HCT116 (cell line): ENCODE measurements around the gene BLOC1S3. TPM values are rescaled to one million over a fixed set of nuclear protein-coding genes. Genes with fewer than 3 reads are reported as not detected.
"Not testable (repeated sequence)": the region's sequence is repeated elsewhere in the genome, so short reads cannot be mapped to it uniquely, and the experiment has no call there.

Source experiments
- ATAC-seq: fragments of 200-7000 bp; cut with Tn5 transposase; 2 replicates; pipeline ENCODE4 v1.9.1; 2020; ENCODE audit warnings: mild to moderate bottlenecking, moderate library complexity
- BruUV-seq: library from RNA; stranded (reverse); fragments of 400-500 nt; replicated peaks from 2 replicates; lab custom pipeline; 2021; lab: Mats Ljungman, UMichigan
- CTCF ChIA-PET: fragments of 300-600 bp; sonication (Branson Sonifier 250); formaldehyde crosslinking; loops from one replicate; lab custom pipeline; 2021; ENCODE audit warnings: antibody characterized with exemption; lab: Charles Lee
- POLR2A ChIA-PET: fragments of 300-600, 350-600 bp; sonication (Branson Sonifier 250); formaldehyde crosslinking; loops from one replicate; lab custom pipeline; 2021; ENCODE audit warnings: antibody characterized with exemption; lab: Charles Lee
- RAD21 ChIA-PET, 2 experiments: fragments of 300-600 bp; sonication (Branson Sonifier 250); formaldehyde crosslinking; loops; one replicate each; lab custom pipeline; 2023; ENCODE audit warnings: low total read pairs in 2 of 2; ENCODE audit not compliant: uncharacterized antibody in 2 of 2, unreplicated experiment in 2 of 2, low non-redundant PET in 1 of 2; lab: Charles Lee
- DNase-seq: peaks from one replicate; pipeline ENCODE4 v3.0.0-alpha.2; 2010; ENCODE audit warnings: low read depth, low spot score
- H2AFZ ChIP-seq: fragments of 200-600 bp; shearing (Covaris generic), sonication (generic); 2 replicates; pipeline ENCODE4 v1.6.1; 2017; ENCODE audit warnings: low read depth, mixed run types, mixed read lengths, antibody characterized with exemption, low read length; ENCODE audit not compliant: poor library complexity, severe bottlenecking
- H3K27ac ChIP-seq: 2 replicates; pipeline ENCODE4 v1.5.1; 2012; ENCODE audit warnings: low read depth, low read length
- H3K27me3 ChIP-seq: fragments of 200-600 bp; sonication (generic); 2 replicates; pipeline ENCODE4 v1.6.1; 2016; ENCODE audit warnings: mixed run types, low read length, mixed read lengths; ENCODE audit not compliant: insufficient read depth
- H3K36me3 ChIP-seq, 2 experiments: fragments of 200-500 bp in 1 of 2; fragments of 200-600 bp in 1 of 2; sonication (Bioruptor generic) in 1 of 2; sonication (generic) in 1 of 2; 2 replicates each; pipeline versions ENCODE4 v1.5.1 to v1.6.1; 2014 to 2016; ENCODE audit warnings: low read length in 2 of 2, inconsistent platforms in 1 of 2, mixed read lengths in 1 of 2, mixed run types in 1 of 2; ENCODE audit not compliant: insufficient read depth in 2 of 2, control insufficient read depth in 1 of 2
- H3K4me1 ChIP-seq, 2 experiments: fragments of 200-600 bp in 1 of 2; sonication (generic) in 1 of 2; 2 replicates each; pipeline versions ENCODE4 v1.5.1 to v1.6.1; 2012 to 2017; ENCODE audit warnings: low read length in 2 of 2, inconsistent platforms in 1 of 2, mild to moderate bottlenecking in 1 of 2, mixed read lengths in 1 of 2, mixed run types in 1 of 2, moderate library complexity in 1 of 2; ENCODE audit not compliant: insufficient read depth in 2 of 2, control insufficient read depth in 1 of 2
- H3K4me2 ChIP-seq: fragments of 200-600 bp; sonication (generic); 2 replicates; pipeline ENCODE4 v1.6.1; 2017; ENCODE audit warnings: mixed run types, low read length, mixed read lengths
- H3K4me3 ChIP-seq, 2 experiments: fragments of 200-600 bp in 1 of 2; sonication (generic) in 1 of 2; replicated peaks in 1 of 2; 2 replicates each; pipeline ENCODE4 v1.5.1; 2011 to 2016; ENCODE audit warnings: low read length in 2 of 2, control low read depth in 1 of 2, low read depth in 1 of 2, mild to moderate bottlenecking in 1 of 2, mixed read lengths in 1 of 2, mixed run types in 1 of 2
- H3K79me2 ChIP-seq: fragments of 200-600 bp; sonication (generic); 2 replicates; pipeline ENCODE4 v1.6.1; 2017; ENCODE audit warnings: mild to moderate bottlenecking, mixed run types, low read length, moderate library complexity, mixed read lengths; ENCODE audit not compliant: insufficient read depth
- H3K9ac ChIP-seq: fragments of 200-600 bp; sonication (generic); 2 replicates; pipeline ENCODE4 v1.6.1; 2016; ENCODE audit warnings: low read length, mixed read lengths
- H3K9me2 ChIP-seq: fragments of 200-600 bp; sonication (generic), shearing (Covaris generic); 2 replicates; pipeline ENCODE4 v1.6.1; 2017; ENCODE audit warnings: mixed run types, mild to moderate bottlenecking, moderate library complexity; ENCODE audit not compliant: insufficient read depth
- H3K9me3 ChIP-seq, 2 experiments: fragments of 200-500 bp in 1 of 2; fragments of 200-600 bp in 1 of 2; sonication (Bioruptor generic) in 1 of 2; sonication (generic) in 1 of 2; 2 replicates each; pipeline ENCODE4 v1.6.1; 2014 to 2017; ENCODE audit warnings: low read length in 2 of 2, mixed read lengths in 2 of 2, inconsistent platforms in 1 of 2, low read depth in 1 of 2, mild to moderate bottlenecking in 1 of 2, mixed run types in 1 of 2, moderate library complexity in 1 of 2; ENCODE audit not compliant: control insufficient read depth in 1 of 2, insufficient read depth in 1 of 2
- H4K20me1 ChIP-seq: fragments of 200-600 bp; sonication (generic), shearing (Covaris generic); 2 replicates; pipeline ENCODE4 v1.6.1; 2017; ENCODE audit warnings: mixed run types, mild to moderate bottlenecking, moderate library complexity; ENCODE audit not compliant: insufficient read depth
- FOSL1 ChIP-seq: IDR thresholded peaks from 2 replicates; pipeline ENCODE4 v1.6.1; 2012; ENCODE audit warnings: low read depth
- POLR2A ChIP-seq: IDR thresholded peaks from 2 replicates; pipeline ENCODE4 v1.7.0; 2011; ENCODE audit warnings: borderline replicate concordance; ENCODE audit not compliant: insufficient read depth, insufficient read length; ENCODE audit errors: extremely low read depth
- intact Hi-C: fragments of 100-400 bp; cut with micrococcal nuclease; formaldehyde crosslinking; loops from 2 replicates; pipeline ENCODE4 v1.10.0; 2022
- total RNA-seq: library from RNA; stranded (reverse); gene quantifications from one replicate; pipeline ENCODE4 v1.2.1, GENCODE V29; 2021; ENCODE audit not compliant: unreplicated experiment

The BLOC1S3 gene
- total RNA-seq, 1 experiment from 2014 or later, result 12.2 TPM

DNA sequence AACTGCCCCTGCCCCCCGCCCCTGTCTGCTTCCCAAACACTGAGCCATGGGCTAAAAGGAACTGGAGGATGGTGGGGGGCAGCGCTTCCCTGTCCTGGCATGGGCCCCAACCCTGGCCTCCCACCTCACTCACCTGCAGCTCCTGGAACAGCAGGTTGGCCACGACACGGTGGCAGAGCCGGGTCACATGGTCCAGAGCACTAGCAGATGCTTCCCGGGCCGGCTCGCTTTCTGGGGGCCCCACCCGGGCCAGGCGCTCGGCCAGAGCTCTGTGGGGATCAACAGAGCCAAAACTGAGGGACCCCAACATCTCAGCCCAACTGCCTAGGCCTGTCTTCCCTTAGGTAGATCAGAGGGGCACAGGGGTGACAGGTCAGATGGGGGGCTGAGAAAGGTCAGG is 46.1 kb downstream of the BLOC1S3 start (continued):
- TF ChIP-seq FOSL1 (no peak), POLR2A (no peak)

DNA sequence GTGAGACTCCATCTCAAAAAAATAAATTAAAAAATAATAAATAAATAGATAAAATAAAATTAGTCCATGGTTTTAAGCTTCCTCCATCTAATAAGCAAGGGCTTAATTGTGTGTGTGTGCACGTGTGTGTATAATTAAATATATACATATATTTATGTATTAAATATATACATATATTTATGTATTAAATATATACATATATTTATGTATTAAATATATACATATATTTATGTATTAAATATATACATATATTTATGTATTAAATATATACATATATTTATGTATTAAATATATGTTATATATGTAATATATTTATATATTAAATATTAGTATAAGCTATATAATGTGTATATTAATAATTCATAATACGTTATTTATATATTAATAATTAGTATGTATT is 50.5 kb downstream of the BLOC1S3 start:
- H3K36me3 ChIP-seq, ATAC-seq, H3K9me2 ChIP-seq, H4K20me1 ChIP-seq, POLR2A ChIA-PET, BruUV-seq, CTCF ChIA-PET, intact Hi-C loops, H3K4me2 ChIP-seq, RAD21 ChIA-PET, H2AFZ ChIP-seq, H3K4me3 ChIP-seq, H3K9me3 ChIP-seq, H3K4me1 ChIP-seq, H3K79me2 ChIP-seq, H3K27ac ChIP-seq, DNase-seq, H3K27me3 ChIP-seq, H3K9ac ChIP-seq: not testable (repeated sequence)

Other genes with a start within 250 kb of the BLOC1S3 start
- gene APOC4, start 236.5 kb upstream of the BLOC1S3 start, total RNA-seq, result not detected
- gene APOC2, start 232.7 kb upstream of the BLOC1S3 start, total RNA-seq, result not detected
- 102 TPM for gene CLPTM1, start 223.4 kb upstream of the BLOC1S3 start, total RNA-seq
- gene RELB, start 177.3 kb upstream of the BLOC1S3 start, total RNA-seq, result 12.9 TPM
- gene CLASRP, start 139.7 kb upstream of the BLOC1S3 start, total RNA-seq, result 79.9 TPM
- 9.2 TPM for gene ZNF296, start 102.3 kb upstream of the BLOC1S3 start, total RNA-seq
- gene GEMIN7, start 99.5 kb upstream of the BLOC1S3 start, total RNA-seq, result 35.4 TPM
- gene PPP1R37, start 85.6 kb upstream of the BLOC1S3 start, total RNA-seq, result 32.7 TPM
- gene NKPD1, start 17.8 kb upstream of the BLOC1S3 start, total RNA-seq, result 0.64 TPM
- 26.9 TPM for gene TRAPPC6A, start 547 bp upstream of the BLOC1S3 start, total RNA-seq
- gene EXOC3L2, start 66.6 kb downstream of the BLOC1S3 start, total RNA-seq, result not detected
- gene MARK4, start 72.5 kb downstream of the BLOC1S3 start, total RNA-seq, result 37.7 TPM
- gene CKM, start 144.1 kb downstream of the BLOC1S3 start, total RNA-seq, result not detected
- 22.8 TPM for gene KLC3, start 162.0 kb downstream of the BLOC1S3 start, total RNA-seq
- 58.9 TPM for gene ERCC2, start 191.8 kb downstream of the BLOC1S3 start, total RNA-seq
- 89.1 TPM for gene PPP1R13L, start 226.3 kb downstream of the BLOC1S3 start, total RNA-seq
- gene POLR1G, start 227.9 kb downstream of the BLOC1S3 start, total RNA-seq, result 30.5 TPM
- gene ERCC1, start 245.1 kb downstream of the BLOC1S3 start, total RNA-seq, result 103 TPM